ENCODE measurements around the gene HABP2.

The HABP2 gene

GRCh38 chr10:113631684-113632367 is 79.0 kb downstream of the HABP2 start:
- no peak for DNase-seq (ENCODE audit: low spot score)

Measured in CD4-positive, alpha-beta T cell treated with Interleukin-15 for 4 hours (primary cell).